Kidney epithelial cell (primary cell): Measurements from ENCODE around the gene OR4S1. TPM values are rescaled to one million over a fixed set of nuclear protein-coding genes. Genes with fewer than 3 reads are reported as not detected.

Experiments used
- DNase-seq: peaks from one replicate; pipeline ENCODE4 v3.0.0-alpha.2; 2010; ENCODE audit warnings: low read depth
- H3K27me3 ChIP-seq: 2 replicates; pipeline ENCODE4 v1.6.0; 2011; ENCODE audit warnings: low read length; ENCODE audit not compliant: control insufficient read depth, insufficient read depth
- H3K36me3 ChIP-seq: 2 replicates; pipeline ENCODE4 v1.5.1; 2011; ENCODE audit warnings: low read length; ENCODE audit not compliant: control insufficient read depth, insufficient read depth
- H3K4me3 ChIP-seq: 2 replicates; pipeline ENCODE4 v1.5.1; 2011; ENCODE audit warnings: low read depth, mild to moderate bottlenecking, control low read depth, low read length
- total RNA-seq: library from RNA; depleted of rRNA; stranded (reverse); fragments of >200 nt; gene quantifications from 2 replicates; pipeline ENCODE4 v1.2.3, GENCODE V29; 2015
- TF ChIP-seq, protein P1 (sequence below): IDR thresholded peaks from 2 replicates; pipeline ENCODE4 v1.5.1; 2011; ENCODE audit warnings: mild to moderate bottlenecking, moderate library complexity, low read length, control low read depth, inconsistent platforms; ENCODE audit not compliant: insufficient read depth, poor library complexity, severe bottlenecking

The OR4S1 gene
- total RNA-seq, 1 donor from 2014 or later = not detected

- TF ChIP-seq, protein P1, sequence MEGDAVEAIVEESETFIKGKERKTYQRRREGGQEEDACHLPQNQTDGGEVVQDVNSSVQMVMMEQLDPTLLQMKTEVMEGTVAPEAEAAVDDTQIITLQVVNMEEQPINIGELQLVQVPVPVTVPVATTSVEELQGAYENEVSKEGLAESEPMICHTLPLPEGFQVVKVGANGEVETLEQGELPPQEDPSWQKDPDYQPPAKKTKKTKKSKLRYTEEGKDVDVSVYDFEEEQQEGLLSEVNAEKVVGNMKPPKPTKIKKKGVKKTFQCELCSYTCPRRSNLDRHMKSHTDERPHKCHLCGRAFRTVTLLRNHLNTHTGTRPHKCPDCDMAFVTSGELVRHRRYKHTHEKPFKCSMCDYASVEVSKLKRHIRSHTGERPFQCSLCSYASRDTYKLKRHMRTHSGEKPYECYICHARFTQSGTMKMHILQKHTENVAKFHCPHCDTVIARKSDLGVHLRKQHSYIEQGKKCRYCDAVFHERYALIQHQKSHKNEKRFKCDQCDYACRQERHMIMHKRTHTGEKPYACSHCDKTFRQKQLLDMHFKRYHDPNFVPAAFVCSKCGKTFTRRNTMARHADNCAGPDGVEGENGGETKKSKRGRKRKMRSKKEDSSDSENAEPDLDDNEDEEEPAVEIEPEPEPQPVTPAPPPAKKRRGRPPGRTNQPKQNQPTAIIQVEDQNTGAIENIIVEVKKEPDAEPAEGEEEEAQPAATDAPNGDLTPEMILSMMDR = no peak
- Histone ChIP-seq H3K36me3 (no peaks in the 10 kb centered on the region), H3K4me3 (no peak overlapping the region), H3K27me3 (no peaks in the 10 kb centered on the region)
- DNase-seq = no peak
These were observed 48.7 kb downstream of the OR4S1 start for GRCh38 chr11:48354677-48355076.

Other genes starting within 250 kb of the OR4S1 start
- not detected in 2 replicates for gene OR4B1, start 89.4 kb upstream of the OR4S1 start, total RNA-seq
- gene OR4X2, start 61.1 kb upstream of the OR4S1 start, total RNA-seq = not detected in 2 replicates
- gene OR4X1, start 42.4 kb upstream of the OR4S1 start, total RNA-seq = not detected in 2 replicates
- not detected in 2 replicates for gene OR4C3, start 18.7 kb downstream of the OR4S1 start, total RNA-seq
- not detected in 2 replicates for gene OR4C5, start 60.2 kb downstream of the OR4S1 start, total RNA-seq
- not detected in 2 replicates for gene OR4A47, start 182.6 kb downstream of the OR4S1 start, total RNA-seq